Lower leg skin (tissue), 3 donors: Measurements from ENCODE around the gene CCDC9B.

ENCODE experiments used
- POLR2A ChIP-seq, 2 donors: fragments of 450-650 bp; IDR thresholded peaks; one replicate each; pipeline ENCODE4 v1.6.1; 2016 to 2017; ENCODE audit warnings: antibody characterized with exemption in 2 of 2, mild to moderate bottlenecking in 1 of 2, moderate library complexity in 1 of 2
- TF ChIP-seq, protein P1 (sequence below), 3 donors: fragments of 450-650 bp; IDR thresholded peaks; one replicate each; pipeline ENCODE4 v1.5.1; 2016; ENCODE audit warnings: antibody characterized with exemption in 3 of 3, mild to moderate bottlenecking in 3 of 3, moderate library complexity in 2 of 3

DNA sequence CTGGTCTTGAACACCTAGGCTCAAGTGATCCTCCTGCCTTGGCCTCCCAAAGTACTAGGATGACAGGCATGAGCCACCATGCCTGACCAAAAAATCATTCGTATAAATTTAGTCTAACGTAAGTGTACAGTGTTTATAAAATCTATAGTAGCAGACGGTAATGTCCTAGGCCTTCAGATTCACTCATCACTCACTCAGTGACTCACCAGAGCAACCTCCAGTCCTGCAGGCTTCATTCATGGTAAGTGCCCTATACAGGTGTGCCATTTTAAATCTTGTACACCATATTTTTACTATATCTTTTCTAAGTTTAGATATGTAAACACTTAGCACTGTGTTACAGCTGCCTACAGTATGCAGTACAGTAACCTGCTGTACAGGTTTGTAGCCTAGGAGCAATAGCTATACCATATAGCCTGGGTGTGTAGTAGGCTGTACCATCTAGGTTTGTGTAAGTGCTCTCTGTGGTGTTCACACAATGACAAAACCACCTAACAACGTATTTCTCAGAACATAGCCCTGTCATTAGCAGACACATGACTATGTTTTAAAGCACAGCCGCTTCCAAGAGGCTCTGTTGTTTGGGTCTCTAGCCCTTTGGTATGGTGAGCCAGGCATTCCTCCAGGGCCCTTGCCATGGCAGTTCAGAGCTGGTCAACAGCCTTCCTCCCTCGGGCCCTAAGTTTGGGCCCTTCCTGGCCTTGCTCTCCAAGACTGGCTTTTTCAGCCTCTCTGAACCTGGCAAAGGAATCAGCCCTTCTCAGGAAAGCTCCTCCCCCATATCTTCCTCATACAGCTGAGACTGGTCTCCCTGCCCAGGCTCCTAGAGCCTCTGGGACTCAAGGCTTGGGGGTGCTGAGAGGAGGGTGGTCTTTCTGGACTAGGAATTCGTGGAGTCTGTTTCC, 1.9 kb upstream of the CCDC9B start:
- TF ChIP-seq POLR2A (IDR thresholded peaks at IDR 0.05) = no peak
- TF ChIP-seq, protein P1, sequence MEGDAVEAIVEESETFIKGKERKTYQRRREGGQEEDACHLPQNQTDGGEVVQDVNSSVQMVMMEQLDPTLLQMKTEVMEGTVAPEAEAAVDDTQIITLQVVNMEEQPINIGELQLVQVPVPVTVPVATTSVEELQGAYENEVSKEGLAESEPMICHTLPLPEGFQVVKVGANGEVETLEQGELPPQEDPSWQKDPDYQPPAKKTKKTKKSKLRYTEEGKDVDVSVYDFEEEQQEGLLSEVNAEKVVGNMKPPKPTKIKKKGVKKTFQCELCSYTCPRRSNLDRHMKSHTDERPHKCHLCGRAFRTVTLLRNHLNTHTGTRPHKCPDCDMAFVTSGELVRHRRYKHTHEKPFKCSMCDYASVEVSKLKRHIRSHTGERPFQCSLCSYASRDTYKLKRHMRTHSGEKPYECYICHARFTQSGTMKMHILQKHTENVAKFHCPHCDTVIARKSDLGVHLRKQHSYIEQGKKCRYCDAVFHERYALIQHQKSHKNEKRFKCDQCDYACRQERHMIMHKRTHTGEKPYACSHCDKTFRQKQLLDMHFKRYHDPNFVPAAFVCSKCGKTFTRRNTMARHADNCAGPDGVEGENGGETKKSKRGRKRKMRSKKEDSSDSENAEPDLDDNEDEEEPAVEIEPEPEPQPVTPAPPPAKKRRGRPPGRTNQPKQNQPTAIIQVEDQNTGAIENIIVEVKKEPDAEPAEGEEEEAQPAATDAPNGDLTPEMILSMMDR (IDR thresholded peaks at IDR 0.05) = no peak
